HepG2 (cell line): Measurements from ENCODE around the gene MINDY1. TPM values are rescaled to one million over a fixed set of nuclear protein-coding genes. Genes with fewer than 3 reads are reported as not detected.

Source experiments
- CHD2 ChIP-seq: IDR thresholded peaks from 2 replicates; pipeline ENCODE4 v1.6.1; 2011; ENCODE audit warnings: low read depth, low read length, improper control_type of control experiment
- DMAP1 ChIP-seq: IDR thresholded peaks from 2 replicates; pipeline ENCODE4 v1.6.1; 2016
- ERF ChIP-seq: IDR thresholded peaks from 2 replicates; pipeline ENCODE4 v1.6.1; 2018; ENCODE audit warnings: missing biosample characterization, missing genetic modification reagents
- KAT8 ChIP-seq: IDR thresholded peaks from 2 replicates; pipeline ENCODE4 v1.6.1; 2016; ENCODE audit warnings: missing genetic modification reagents, missing compliant biosample characterization
- KLF16 ChIP-seq, 2 experiments: sonication (generic) in 1 of 2; formaldehyde crosslinking in 1 of 2; IDR thresholded peaks; 2 replicates each; pipeline versions ENCODE4 v1.6.1 to v1.8.0; 2016 to 2023; ENCODE audit warnings: missing genetic modification reagents in 2 of 2, missing compliant biosample characterization in 1 of 2
- RBAK ChIP-seq: sonication (generic); formaldehyde crosslinking; IDR thresholded peaks from 2 replicates; pipeline ENCODE4 v1.5.1; 2020; ENCODE audit warnings: mild to moderate bottlenecking, missing genetic modification reagents
- ZNF333 ChIP-seq: sonication (generic); formaldehyde crosslinking; IDR thresholded peaks from 2 replicates; pipeline ENCODE4 v1.4.0; 2020; ENCODE audit warnings: mild to moderate bottlenecking, missing genetic modification reagents, borderline replicate concordance
- ZNF441 ChIP-seq: sonication (generic); formaldehyde crosslinking; IDR thresholded peaks from 2 replicates; pipeline ENCODE4 v1.7.0; 2021; ENCODE audit warnings: missing genetic modification reagents, borderline replicate concordance
- ZNF558 ChIP-seq: sonication (generic); formaldehyde crosslinking; IDR thresholded peaks from 2 replicates; pipeline ENCODE4 v1.9.0; 2022; ENCODE audit warnings: mild to moderate bottlenecking, missing genetic modification reagents, borderline replicate concordance
- polyA plus RNA-seq, 8 experiments: library from polyadenylated mRNA; depleted of rRNA in 3 of 8; stranded (reverse) in 7 of 8; unstranded in 1 of 8; fragments of >200 nt; fragmentation: Illumina TruSeq in 4 of 8; extraction: Trizol in 4 of 8; gene quantifications; 2 replicates each; pipeline versions ENCODE4 v1.2.1 to v1.2.3, GENCODE V29; 2011 to 2016; ENCODE audit warnings: low read depth in 4 of 8, missing spikeins in 1 of 8, mixed read lengths in 1 of 8; ENCODE audit not compliant: insufficient read depth in 1 of 8
- total RNA-seq, 5 experiments: library from RNA; depleted of rRNA; stranded (reverse); fragments of >200 nt; fragmentation: Illumina TruSeq; extraction: Trizol; gene quantifications; 2 replicates each; pipeline ENCODE4 v1.2.3, GENCODE V29; 2016; ENCODE audit warnings: low read depth in 1 of 5
- TF ChIP-seq, protein P1 (sequence below): sonication (generic); formaldehyde crosslinking; IDR thresholded peaks from 2 replicates; pipeline ENCODE4 v1.8.1; 2023; ENCODE audit warnings: missing genetic modification reagents, mild to moderate bottlenecking, borderline replicate concordance
- TF ChIP-seq, protein P2 (sequence below): sonication (generic); formaldehyde crosslinking; IDR thresholded peaks from 2 replicates; pipeline ENCODE4 v1.5.1; 2020; ENCODE audit warnings: mild to moderate bottlenecking, moderate library complexity, missing genetic modification reagents
- TF ChIP-seq, protein P3 (sequence below): sonication (generic); formaldehyde crosslinking; IDR thresholded peaks from 2 replicates; pipeline ENCODE4 v1.5.0; 2020; ENCODE audit warnings: mild to moderate bottlenecking, missing genetic modification reagents, moderate library complexity
- TF ChIP-seq, protein P4 (sequence below): IDR thresholded peaks from 2 replicates; pipeline ENCODE4 v1.4.0; 2020; ENCODE audit warnings: mild to moderate bottlenecking, missing genetic modification reagents
- TF ChIP-seq, protein P5 (sequence below): sonication (generic); formaldehyde crosslinking; IDR thresholded peaks from 2 replicates; pipeline ENCODE4 v1.9.0; 2021; ENCODE audit warnings: mild to moderate bottlenecking, missing genetic modification reagents

Gene MINDY1
- total and polyA plus RNA-seq, 2 of the 13 experiments (the other 11 are each of a cell fraction or from before 2014, with no cell fraction given): 11.1 to 15.0 TPM

DNA sequence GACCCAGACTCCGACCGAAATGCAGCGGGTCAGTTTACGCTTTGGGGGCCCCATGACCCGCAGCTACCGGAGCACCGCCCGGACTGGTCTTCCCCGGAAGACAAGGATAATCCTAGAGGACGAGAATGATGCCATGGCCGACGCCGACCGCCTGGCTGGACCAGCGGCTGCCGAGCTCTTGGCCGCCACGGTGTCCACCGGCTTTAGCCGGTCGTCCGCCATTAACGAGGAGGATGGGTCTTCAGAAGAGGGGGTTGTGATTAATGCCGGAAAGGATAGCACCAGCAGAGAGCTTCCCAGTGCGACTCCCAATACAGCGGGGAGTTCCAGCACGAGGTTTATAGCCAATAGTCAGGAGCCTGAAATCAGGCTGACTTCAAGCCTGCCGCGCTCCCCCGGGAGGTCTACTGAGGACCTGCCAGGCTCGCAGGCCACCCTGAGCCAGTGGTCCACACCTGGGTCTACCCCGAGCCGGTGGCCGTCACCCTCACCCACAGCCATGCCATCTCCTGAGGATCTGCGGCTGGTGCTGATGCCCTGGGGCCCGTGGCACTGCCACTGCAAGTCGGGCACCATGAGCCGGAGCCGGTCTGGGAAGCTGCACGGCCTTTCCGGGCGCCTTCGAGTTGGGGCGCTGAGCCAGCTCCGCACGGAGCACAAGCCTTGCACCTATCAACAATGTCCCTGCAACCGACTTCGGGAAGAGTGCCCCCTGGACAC is 41.4 kb upstream of the MINDY1 start (continued):
- peak; percentile 14; the same call in 1 of the 2 replicates for TF ChIP-seq ZNF441 (CRISPR knock-in tag)
- 0 out of 2 replicates have a peak, but pooled peaks have one; percentile 23 for TF ChIP-seq DMAP1 (CRISPR knock-in tag)
- TF ChIP-seq CHD2: no peak
- TF ChIP-seq, protein P1, sequence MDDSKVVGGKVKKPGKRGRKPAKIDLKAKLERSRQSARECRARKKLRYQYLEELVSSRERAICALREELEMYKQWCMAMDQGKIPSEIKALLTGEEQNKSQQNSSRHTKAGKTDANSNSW (CRISPR knock-in tag): 0 out of 2 replicates have a peak, but pooled peaks have one; percentile 45
- 0 out of 2 replicates have a peak, but pooled peaks have one; percentile 56 for TF ChIP-seq ZNF558 (CRISPR knock-in tag)
- TF ChIP-seq, protein P2, sequence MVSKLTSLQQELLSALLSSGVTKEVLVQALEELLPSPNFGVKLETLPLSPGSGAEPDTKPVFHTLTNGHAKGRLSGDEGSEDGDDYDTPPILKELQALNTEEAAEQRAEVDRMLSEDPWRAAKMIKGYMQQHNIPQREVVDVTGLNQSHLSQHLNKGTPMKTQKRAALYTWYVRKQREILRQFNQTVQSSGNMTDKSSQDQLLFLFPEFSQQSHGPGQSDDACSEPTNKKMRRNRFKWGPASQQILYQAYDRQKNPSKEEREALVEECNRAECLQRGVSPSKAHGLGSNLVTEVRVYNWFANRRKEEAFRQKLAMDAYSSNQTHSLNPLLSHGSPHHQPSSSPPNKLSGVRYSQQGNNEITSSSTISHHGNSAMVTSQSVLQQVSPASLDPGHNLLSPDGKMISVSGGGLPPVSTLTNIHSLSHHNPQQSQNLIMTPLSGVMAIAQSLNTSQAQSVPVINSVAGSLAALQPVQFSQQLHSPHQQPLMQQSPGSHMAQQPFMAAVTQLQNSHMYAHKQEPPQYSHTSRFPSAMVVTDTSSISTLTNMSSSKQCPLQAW: peak; percentile 14; the same call in 1 of the 2 replicates
- TF ChIP-seq RBAK (CRISPR knock-in tag): 0 out of 2 replicates have a peak, but pooled peaks have one; percentile 8
- peak; percentile 60 for TF ChIP-seq ERF (CRISPR knock-in tag)
- TF ChIP-seq, protein P3, sequence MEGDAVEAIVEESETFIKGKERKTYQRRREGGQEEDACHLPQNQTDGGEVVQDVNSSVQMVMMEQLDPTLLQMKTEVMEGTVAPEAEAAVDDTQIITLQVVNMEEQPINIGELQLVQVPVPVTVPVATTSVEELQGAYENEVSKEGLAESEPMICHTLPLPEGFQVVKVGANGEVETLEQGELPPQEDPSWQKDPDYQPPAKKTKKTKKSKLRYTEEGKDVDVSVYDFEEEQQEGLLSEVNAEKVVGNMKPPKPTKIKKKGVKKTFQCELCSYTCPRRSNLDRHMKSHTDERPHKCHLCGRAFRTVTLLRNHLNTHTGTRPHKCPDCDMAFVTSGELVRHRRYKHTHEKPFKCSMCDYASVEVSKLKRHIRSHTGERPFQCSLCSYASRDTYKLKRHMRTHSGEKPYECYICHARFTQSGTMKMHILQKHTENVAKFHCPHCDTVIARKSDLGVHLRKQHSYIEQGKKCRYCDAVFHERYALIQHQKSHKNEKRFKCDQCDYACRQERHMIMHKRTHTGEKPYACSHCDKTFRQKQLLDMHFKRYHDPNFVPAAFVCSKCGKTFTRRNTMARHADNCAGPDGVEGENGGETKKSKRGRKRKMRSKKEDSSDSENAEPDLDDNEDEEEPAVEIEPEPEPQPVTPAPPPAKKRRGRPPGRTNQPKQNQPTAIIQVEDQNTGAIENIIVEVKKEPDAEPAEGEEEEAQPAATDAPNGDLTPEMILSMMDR: peak; percentile 81
- TF ChIP-seq KAT8: peak; percentile 28
- TF ChIP-seq, protein P4, sequence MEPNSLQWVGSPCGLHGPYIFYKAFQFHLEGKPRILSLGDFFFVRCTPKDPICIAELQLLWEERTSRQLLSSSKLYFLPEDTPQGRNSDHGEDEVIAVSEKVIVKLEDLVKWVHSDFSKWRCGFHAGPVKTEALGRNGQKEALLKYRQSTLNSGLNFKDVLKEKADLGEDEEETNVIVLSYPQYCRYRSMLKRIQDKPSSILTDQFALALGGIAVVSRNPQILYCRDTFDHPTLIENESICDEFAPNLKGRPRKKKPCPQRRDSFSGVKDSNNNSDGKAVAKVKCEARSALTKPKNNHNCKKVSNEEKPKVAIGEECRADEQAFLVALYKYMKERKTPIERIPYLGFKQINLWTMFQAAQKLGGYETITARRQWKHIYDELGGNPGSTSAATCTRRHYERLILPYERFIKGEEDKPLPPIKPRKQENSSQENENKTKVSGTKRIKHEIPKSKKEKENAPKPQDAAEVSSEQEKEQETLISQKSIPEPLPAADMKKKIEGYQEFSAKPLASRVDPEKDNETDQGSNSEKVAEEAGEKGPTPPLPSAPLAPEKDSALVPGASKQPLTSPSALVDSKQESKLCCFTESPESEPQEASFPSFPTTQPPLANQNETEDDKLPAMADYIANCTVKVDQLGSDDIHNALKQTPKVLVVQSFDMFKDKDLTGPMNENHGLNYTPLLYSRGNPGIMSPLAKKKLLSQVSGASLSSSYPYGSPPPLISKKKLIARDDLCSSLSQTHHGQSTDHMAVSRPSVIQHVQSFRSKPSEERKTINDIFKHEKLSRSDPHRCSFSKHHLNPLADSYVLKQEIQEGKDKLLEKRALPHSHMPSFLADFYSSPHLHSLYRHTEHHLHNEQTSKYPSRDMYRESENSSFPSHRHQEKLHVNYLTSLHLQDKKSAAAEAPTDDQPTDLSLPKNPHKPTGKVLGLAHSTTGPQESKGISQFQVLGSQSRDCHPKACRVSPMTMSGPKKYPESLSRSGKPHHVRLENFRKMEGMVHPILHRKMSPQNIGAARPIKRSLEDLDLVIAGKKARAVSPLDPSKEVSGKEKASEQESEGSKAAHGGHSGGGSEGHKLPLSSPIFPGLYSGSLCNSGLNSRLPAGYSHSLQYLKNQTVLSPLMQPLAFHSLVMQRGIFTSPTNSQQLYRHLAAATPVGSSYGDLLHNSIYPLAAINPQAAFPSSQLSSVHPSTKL (CRISPR knock-in tag): 0 out of 2 replicates have a peak, but pooled peaks have one; percentile 0
- peak; percentile 39; the same call in 1 of the 2 replicates for TF ChIP-seq ZNF333 (CRISPR knock-in tag)
- TF ChIP-seq, protein P5, sequence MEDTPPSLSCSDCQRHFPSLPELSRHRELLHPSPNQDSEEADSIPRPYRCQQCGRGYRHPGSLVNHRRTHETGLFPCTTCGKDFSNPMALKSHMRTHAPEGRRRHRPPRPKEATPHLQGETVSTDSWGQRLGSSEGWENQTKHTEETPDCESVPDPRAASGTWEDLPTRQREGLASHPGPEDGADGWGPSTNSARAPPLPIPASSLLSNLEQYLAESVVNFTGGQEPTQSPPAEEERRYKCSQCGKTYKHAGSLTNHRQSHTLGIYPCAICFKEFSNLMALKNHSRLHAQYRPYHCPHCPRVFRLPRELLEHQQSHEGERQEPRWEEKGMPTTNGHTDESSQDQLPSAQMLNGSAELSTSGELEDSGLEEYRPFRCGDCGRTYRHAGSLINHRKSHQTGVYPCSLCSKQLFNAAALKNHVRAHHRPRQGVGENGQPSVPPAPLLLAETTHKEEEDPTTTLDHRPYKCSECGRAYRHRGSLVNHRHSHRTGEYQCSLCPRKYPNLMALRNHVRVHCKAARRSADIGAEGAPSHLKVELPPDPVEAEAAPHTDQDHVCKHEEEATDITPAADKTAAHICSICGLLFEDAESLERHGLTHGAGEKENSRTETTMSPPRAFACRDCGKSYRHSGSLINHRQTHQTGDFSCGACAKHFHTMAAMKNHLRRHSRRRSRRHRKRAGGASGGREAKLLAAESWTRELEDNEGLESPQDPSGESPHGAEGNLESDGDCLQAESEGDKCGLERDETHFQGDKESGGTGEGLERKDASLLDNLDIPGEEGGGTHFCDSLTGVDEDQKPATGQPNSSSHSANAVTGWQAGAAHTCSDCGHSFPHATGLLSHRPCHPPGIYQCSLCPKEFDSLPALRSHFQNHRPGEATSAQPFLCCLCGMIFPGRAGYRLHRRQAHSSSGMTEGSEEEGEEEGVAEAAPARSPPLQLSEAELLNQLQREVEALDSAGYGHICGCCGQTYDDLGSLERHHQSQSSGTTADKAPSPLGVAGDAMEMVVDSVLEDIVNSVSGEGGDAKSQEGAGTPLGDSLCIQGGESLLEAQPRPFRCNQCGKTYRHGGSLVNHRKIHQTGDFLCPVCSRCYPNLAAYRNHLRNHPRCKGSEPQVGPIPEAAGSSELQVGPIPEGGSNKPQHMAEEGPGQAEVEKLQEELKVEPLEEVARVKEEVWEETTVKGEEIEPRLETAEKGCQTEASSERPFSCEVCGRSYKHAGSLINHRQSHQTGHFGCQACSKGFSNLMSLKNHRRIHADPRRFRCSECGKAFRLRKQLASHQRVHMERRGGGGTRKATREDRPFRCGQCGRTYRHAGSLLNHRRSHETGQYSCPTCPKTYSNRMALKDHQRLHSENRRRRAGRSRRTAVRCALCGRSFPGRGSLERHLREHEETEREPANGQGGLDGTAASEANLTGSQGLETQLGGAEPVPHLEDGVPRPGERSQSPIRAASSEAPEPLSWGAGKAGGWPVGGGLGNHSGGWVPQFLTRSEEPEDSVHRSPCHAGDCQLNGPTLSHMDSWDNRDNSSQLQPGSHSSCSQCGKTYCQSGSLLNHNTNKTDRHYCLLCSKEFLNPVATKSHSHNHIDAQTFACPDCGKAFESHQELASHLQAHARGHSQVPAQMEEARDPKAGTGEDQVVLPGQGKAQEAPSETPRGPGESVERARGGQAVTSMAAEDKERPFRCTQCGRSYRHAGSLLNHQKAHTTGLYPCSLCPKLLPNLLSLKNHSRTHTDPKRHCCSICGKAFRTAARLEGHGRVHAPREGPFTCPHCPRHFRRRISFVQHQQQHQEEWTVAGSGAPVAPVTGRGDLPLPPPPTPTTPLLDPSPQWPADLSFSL: no peak
- peak in 1 of 2 experiments; percentile 18; a peak in 1 of 4 replicates for TF ChIP-seq KLF16 (CRISPR knock-in tag; IDR thresholded peaks at IDR 0.05)
